Stomach (tissue), 4 donors: ENCODE measurements around the gene OTOG.

Experiments
- EP300 ChIP-seq: sonication (generic); formaldehyde crosslinking; IDR thresholded peaks from one replicate; pipeline ENCODE4 v1.6.1; 2017; ENCODE audit warnings: antibody characterized with exemption
- POLR2AphosphoS5 ChIP-seq, 3 donors: sonication (generic); formaldehyde crosslinking; IDR thresholded peaks; one replicate each; pipeline ENCODE4 v1.6.1; 2016; ENCODE audit warnings: antibody characterized with exemption in 3 of 3
- TF ChIP-seq, protein P1 (sequence below), 7 experiments: fragments of 450-650 bp in 4 of 7; fragments of 200-600 bp in 3 of 7; sonication (generic) in 3 of 7; IDR thresholded peaks; one replicate each; pipeline ENCODE4 v1.5.1; 2016 to 2019; ENCODE audit warnings: antibody characterized with exemption in 7 of 7, control low read depth in 2 of 7, mild to moderate bottlenecking in 1 of 7

DNA sequence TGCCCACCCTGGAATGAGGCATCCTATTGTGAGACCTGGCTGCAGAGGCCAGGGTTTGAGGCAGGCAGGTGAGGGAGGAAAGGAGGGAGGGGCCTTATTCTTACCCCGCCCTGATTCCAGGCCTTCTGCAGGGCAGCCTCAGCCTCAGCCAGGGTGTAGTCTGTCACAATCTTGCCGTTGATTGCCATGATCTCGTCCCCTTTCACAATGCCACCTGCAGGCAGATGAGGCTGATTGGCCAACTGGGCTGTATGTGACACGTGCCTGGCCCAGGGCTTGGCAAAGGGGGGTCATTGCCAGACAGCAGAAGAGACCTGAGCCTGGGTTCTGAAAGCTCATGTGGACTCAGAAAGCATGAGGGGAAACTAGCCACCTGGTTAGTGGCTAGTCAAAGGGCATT, 49.0 kb upstream of the OTOG start:
- TF ChIP-seq, protein P1, sequence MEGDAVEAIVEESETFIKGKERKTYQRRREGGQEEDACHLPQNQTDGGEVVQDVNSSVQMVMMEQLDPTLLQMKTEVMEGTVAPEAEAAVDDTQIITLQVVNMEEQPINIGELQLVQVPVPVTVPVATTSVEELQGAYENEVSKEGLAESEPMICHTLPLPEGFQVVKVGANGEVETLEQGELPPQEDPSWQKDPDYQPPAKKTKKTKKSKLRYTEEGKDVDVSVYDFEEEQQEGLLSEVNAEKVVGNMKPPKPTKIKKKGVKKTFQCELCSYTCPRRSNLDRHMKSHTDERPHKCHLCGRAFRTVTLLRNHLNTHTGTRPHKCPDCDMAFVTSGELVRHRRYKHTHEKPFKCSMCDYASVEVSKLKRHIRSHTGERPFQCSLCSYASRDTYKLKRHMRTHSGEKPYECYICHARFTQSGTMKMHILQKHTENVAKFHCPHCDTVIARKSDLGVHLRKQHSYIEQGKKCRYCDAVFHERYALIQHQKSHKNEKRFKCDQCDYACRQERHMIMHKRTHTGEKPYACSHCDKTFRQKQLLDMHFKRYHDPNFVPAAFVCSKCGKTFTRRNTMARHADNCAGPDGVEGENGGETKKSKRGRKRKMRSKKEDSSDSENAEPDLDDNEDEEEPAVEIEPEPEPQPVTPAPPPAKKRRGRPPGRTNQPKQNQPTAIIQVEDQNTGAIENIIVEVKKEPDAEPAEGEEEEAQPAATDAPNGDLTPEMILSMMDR (IDR thresholded peaks at IDR 0.05): no peak
- TF ChIP-seq POLR2AphosphoS5 (IDR thresholded peaks at IDR 0.05): no peak
- TF ChIP-seq EP300: no peak
